Upper lobe of left lung (tissue), 6 donors: ENCODE results near the gene RABEPK. TPM values are rescaled to one million over a fixed set of nuclear protein-coding genes. Genes with fewer than 3 reads are reported as not detected.

Experiments used
- ATAC-seq, 2 donors: fragments of 200-7000 bp; cut with Tn5 transposase; one replicate each; pipeline ENCODE4 v1.9.1; 2022; ENCODE audit warnings: mild to moderate bottlenecking in 2 of 2, moderate library complexity in 2 of 2; ENCODE audit not compliant: low FRiP score in 2 of 2
- DNase-seq, 2 donors: peaks; one replicate each; pipeline ENCODE4 v3.0.0-alpha.2; 2019 to 2020
- H3K27ac ChIP-seq, 4 donors: fragments of 200-600 bp; sonication (generic); one replicate each; pipeline ENCODE4 v1.5.1; 2016 to 2019
- H3K27me3 ChIP-seq, 4 donors: fragments of 200-600 bp; sonication (generic); one replicate each; pipeline ENCODE4 v1.5.1; 2017 to 2019
- H3K36me3 ChIP-seq, 4 donors: fragments of 200-600 bp; sonication (generic); one replicate each; pipeline ENCODE4 v1.5.1; 2016 to 2019
- H3K4me1 ChIP-seq, 4 donors: fragments of 200-600 bp; sonication (generic); one replicate each; pipeline ENCODE4 v1.5.1; 2018 to 2019
- H3K4me3 ChIP-seq, 4 donors: fragments of 200-600 bp; sonication (generic); one replicate each; pipeline ENCODE4 v1.5.1; 2017 to 2019; ENCODE audit warnings: mild to moderate bottlenecking in 2 of 4, moderate library complexity in 1 of 4
- H3K9me3 ChIP-seq, 4 donors: fragments of 200-600 bp; sonication (generic); one replicate each; pipeline ENCODE4 v1.5.1; 2018 to 2019
- EP300 ChIP-seq, 4 donors: sonication (generic); formaldehyde crosslinking; IDR thresholded peaks; one replicate each; pipeline ENCODE4 v1.5.1; 2017; ENCODE audit warnings: antibody characterized with exemption in 4 of 4, control low read depth in 2 of 4
- POLR2A ChIP-seq, 4 donors: fragments of 450-650 bp; IDR thresholded peaks; one replicate each; pipeline ENCODE4 v1.5.1; 2016 to 2017; ENCODE audit warnings: antibody characterized with exemption in 4 of 4, mild to moderate bottlenecking in 2 of 4
- POLR2AphosphoS5 ChIP-seq, 2 donors: sonication (generic); formaldehyde crosslinking; IDR thresholded peaks; one replicate each; pipeline ENCODE4 v1.5.1; 2017; ENCODE audit warnings: antibody characterized with exemption in 2 of 2
- WGBS, 2 donors: methylation state at CpG; one replicate each; pipeline ENCODE4 v1.1.5; 2017 to 2018; 5-methylcytosine and 5-hydroxymethylcytosine counted together
- total RNA-seq, 6 donors: library from RNA; depleted of rRNA in 4 of 6; stranded (reverse); fragments of >200 nt in 4 of 6; gene quantifications; one replicate each; pipeline versions ENCODE4 v1.1.0 to v1.2.1, GENCODE V29; 2016 to 2021
- TF ChIP-seq, protein P1 (sequence below), 6 experiments: fragments of 450-650 bp in 4 of 6; fragments of 200-600 bp in 2 of 6; sonication (generic) in 2 of 6; IDR thresholded peaks; one replicate each; pipeline ENCODE4 v1.5.1; 2016 to 2019; ENCODE audit warnings: antibody characterized with exemption in 6 of 6
- donor health status: DM: no; HTN: no; CAD: no; lungs with moderate emphysema.
- donor health status: DM: no; HTN: yes; CAD: no; lungs with severe emphysema.

RABEPK gene
- total RNA-seq, 6 donors from 2014 or later, result 4.9 to 16.6 (median 12.7) TPM

DNA sequence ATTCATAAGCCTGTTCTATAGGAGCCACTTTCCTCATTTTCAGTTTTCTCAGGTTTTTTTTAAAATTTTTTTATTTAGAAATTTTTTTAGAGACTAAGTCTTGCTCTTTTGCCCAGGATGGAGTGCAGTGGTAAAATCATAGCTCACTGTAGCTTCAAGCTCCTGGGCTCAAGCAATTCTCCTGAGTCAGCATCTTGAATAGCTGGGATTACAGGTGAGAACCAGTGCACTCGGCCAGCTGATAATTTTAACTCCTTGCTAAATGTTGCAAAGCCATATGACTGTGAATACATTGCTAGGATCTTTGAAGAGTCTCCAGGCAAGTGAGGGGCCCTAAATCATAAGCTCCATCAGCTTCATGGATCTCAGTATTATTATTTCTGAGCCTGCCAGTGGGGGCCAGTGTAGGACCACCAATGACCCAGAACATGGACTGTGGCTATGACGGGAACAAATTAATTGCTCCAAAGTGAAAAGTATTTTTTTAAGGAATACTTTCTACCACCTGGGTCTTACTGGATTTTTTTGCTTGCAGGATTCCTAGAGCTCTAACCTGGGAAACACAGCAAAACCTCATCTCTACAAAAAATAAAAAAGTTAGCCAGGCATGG is 55.5 kb downstream of the RABEPK start:
- H3K4me1 ChIP-seq, result peaks cover 0 to 4% (median 2%) of the 10 kb centered on the region in 4 donors
- H3K27me3 ChIP-seq, result no peaks in the 10 kb centered on the region
- no peaks in the 10 kb centered on the region for H3K9me3 ChIP-seq
- H3K4me3 ChIP-seq, result no peak overlapping the region
- H3K36me3 ChIP-seq, result no peaks in the 10 kb centered on the region
- H3K27ac ChIP-seq, result no peak overlapping the region
- DNase-seq (no peak), ATAC-seq (no peak)
- TF ChIP-seq POLR2AphosphoS5 (IDR thresholded peaks at IDR 0.05), result no peak
- no peak for TF ChIP-seq POLR2A (IDR thresholded peaks at IDR 0.05)
- TF ChIP-seq EP300 (IDR thresholded peaks at IDR 0.05), result no peak
- TF ChIP-seq, protein P1, sequence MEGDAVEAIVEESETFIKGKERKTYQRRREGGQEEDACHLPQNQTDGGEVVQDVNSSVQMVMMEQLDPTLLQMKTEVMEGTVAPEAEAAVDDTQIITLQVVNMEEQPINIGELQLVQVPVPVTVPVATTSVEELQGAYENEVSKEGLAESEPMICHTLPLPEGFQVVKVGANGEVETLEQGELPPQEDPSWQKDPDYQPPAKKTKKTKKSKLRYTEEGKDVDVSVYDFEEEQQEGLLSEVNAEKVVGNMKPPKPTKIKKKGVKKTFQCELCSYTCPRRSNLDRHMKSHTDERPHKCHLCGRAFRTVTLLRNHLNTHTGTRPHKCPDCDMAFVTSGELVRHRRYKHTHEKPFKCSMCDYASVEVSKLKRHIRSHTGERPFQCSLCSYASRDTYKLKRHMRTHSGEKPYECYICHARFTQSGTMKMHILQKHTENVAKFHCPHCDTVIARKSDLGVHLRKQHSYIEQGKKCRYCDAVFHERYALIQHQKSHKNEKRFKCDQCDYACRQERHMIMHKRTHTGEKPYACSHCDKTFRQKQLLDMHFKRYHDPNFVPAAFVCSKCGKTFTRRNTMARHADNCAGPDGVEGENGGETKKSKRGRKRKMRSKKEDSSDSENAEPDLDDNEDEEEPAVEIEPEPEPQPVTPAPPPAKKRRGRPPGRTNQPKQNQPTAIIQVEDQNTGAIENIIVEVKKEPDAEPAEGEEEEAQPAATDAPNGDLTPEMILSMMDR (IDR thresholded peaks at IDR 0.05), result peak in 2 of 6 experiments; percentile 40 to 41
- WGBS, 2 donors, result 25 to 29% methylated on average over 2 of the region's 2 CpGs

DNA sequence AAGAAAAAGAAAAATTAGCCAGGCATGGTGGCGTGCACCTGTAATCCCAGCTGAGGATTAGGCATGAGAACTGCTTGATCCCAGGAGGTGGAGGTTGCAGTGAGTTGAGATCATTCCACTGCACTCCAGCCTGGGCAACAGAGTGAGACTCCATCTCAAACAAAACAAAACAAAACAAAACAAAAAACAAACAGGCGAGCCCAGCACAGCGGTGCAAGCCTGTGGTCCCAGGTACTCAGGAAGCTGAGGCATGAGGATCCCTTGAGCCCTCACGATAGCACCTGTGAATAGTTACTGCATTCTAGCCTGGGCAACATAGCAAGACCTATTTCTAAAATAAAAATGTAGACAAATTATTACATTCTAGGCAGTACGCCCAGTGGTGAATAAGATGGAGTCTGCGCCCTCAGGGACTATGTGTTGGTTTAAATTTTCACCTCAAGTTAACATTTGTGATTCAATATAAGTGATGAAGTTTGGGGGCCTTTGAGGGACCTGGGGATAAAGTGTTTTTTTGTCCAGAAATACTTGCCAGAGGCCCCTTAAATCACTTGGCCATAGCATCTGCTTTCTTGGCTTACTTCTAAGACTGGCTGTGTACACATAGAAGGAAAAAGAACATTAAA is 57.9 kb downstream of the RABEPK start:
- 85 to 91% methylated on average over 6 of the region's 6 CpGs for WGBS, 2 donors
- TF ChIP-seq EP300 (IDR thresholded peaks at IDR 0.05) (no peak), POLR2A (IDR thresholded peaks at IDR 0.05) (no peak), POLR2AphosphoS5 (IDR thresholded peaks at IDR 0.05) (no peak)
- TF ChIP-seq, protein P1 (IDR thresholded peaks at IDR 0.05), result no peak
- Histone ChIP-seq H3K36me3 (no peaks in the 10 kb centered on the region), H3K4me3 (no peak overlapping the region), H3K9me3 (no peaks in the 10 kb centered on the region), H3K27ac (peak overlapping the region in 3 of 4 donors; percentile 47 to 91 (median 67)), H3K27me3 (no peaks in the 10 kb centered on the region), H3K4me1 (peaks cover 10 to 15% (median 14%) of the 10 kb centered on the region in 4 donors)
- ATAC-seq (no peak), DNase-seq (no peak)

DNA sequence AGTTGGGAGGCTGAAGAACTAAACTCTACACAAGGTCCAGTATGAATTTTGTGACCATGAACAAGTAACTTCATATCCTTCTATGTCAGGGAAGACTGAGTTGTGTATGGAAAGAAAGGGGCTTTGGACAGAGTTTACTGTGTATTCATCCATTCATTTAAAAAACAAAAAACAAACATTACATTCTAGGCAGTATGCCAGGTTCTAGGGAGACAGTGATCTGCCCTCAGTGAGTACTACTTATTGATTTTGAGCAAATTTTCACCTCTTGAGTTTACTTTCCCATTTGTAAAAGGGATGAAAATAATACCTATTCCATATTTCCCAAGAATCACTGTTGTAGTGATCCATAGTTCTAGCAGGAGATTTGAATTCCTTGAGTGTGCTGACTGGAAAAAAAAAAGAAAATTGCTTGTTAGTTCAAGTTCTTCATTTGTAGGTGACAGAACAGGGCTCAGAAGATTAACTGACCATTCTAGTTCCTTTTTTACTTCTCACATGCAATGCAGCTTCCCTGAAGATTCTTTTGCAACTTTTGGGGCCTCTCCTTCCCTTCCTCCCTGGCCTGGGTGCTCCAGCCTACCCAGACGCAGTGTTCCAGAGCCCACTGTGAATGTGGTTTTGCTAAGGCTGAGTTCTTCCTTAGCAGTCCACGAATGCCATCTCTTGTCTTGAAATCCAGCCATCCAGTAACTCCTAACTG is 58.6 kb downstream of the RABEPK start:
- ATAC-seq (peak in 1 of 2 donors; percentile 8), DNase-seq (peak in 1 of 2 donors; percentile 45)

DNA sequence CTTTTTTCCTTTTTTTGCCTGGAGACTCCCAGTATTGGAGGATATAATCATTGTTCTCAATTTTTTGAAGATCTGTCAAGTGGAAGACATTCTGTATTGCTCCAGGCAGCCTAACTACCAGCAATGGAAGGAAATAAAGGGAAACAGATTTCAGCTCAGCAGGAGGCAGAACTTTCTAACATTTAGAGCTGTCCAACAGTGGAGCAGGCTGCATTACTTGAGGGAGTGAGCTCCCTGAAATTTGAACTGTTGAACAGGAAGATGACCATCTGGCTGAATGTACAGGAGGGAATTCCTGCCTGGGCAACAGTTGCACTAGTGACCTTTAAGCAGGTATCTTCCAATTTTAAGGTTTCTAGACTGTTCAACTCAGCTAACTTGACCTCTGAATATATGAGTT is 60.2 kb downstream of the RABEPK start:
- peaks cover 0 to 10% (median 0%) of the 10 kb centered on the region in 4 donors for H3K36me3 ChIP-seq
- TF ChIP-seq POLR2A (IDR thresholded peaks at IDR 0.05), result no peak
- no peak for TF ChIP-seq EP300 (IDR thresholded peaks at IDR 0.05)
- TF ChIP-seq, protein P1 (IDR thresholded peaks at IDR 0.05), result no peak
- TF ChIP-seq POLR2AphosphoS5 (IDR thresholded peaks at IDR 0.05), result no peak
- H3K9me3 ChIP-seq, result no peaks in the 10 kb centered on the region
- H3K27ac ChIP-seq, result peak overlapping the region; percentile 84 to 91 (median 88)
- H3K4me1 ChIP-seq, result peaks cover 20 to 31% (median 30%) of the 10 kb centered on the region in 4 donors
- H3K4me3 ChIP-seq, result no peak overlapping the region
- H3K27me3 ChIP-seq, result no peaks in the 10 kb centered on the region
- no peak for DNase-seq
- ATAC-seq, result no peak

More for the DNA sequence above, 58.6 kb downstream of the RABEPK start:
- Histone ChIP-seq H3K9me3 (no peaks in the 10 kb centered on the region), H3K27me3 (no peaks in the 10 kb centered on the region), H3K4me1 (peaks cover 17 to 22% (median 20%) of the 10 kb centered on the region in 4 donors), H3K36me3 (peaks cover 0 to 5% (median 0%) of the 10 kb centered on the region in 4 donors), H3K27ac (peak overlapping the region; percentile 39 to 91 (median 57)), H3K4me3 (no peak overlapping the region)
- 45 to 61% methylated on average over 2 of the region's 2 CpGs for WGBS, 2 donors
- TF ChIP-seq EP300 (IDR thresholded peaks at IDR 0.05), result no peak
- TF ChIP-seq, protein P1 (IDR thresholded peaks at IDR 0.05), result no peak
